Dedifferentiated amniotic fluid mesenchymal stem cell (primary cell): Measurements from ENCODE around the gene GCK.

Source experiments
- DNase-seq: peaks from one replicate; pipeline ENCODE4 v3.0.0-alpha.2; 2016; ENCODE audit errors: extremely low spot score

The GCK gene

DNA sequence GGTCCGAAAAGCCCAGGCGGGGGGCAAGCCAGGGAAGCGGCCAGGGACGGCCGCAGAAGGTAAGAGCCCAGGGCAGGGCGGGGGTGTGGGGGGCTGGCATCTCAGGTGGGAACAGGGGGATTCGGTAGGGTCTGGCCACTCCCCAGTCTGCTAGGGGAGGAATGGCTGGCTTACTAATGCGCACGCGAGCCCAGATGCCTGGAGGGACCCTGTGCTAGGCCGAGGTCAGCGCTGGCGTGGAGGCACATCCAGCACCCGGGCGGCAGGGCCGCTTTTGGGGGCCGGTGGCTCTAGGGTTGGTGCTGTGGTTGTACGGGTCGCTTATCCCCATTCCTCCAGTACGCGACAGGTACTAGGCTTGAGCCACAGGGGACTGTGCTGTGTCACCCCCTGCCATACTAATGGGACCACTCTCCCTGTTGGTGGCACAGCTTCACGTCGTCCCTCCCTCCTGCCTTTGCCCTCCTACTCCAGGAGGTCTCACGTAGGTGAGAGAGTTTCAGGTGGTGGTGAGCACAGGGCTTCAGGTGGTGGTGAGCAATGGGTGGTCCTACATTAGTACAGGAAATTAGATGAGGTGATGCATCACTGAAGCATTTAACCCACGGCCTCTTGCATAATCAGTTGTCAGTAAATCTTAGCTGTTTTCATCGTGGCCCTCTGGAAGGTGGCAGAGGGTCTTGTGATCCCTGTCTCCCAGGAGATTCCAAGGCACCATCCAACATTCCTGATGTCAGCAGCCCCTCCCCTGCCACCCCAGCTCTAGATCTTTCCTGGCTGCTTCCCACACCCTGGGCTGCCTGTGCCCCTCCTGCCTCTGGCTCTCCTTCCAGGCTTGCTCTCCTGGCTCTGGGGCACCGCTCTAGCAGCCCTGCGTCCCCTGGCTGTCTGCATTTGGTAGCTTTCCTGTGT, 84.1 kb downstream of the GCK start:
- peak; percentile 30 for DNase-seq

DNA sequence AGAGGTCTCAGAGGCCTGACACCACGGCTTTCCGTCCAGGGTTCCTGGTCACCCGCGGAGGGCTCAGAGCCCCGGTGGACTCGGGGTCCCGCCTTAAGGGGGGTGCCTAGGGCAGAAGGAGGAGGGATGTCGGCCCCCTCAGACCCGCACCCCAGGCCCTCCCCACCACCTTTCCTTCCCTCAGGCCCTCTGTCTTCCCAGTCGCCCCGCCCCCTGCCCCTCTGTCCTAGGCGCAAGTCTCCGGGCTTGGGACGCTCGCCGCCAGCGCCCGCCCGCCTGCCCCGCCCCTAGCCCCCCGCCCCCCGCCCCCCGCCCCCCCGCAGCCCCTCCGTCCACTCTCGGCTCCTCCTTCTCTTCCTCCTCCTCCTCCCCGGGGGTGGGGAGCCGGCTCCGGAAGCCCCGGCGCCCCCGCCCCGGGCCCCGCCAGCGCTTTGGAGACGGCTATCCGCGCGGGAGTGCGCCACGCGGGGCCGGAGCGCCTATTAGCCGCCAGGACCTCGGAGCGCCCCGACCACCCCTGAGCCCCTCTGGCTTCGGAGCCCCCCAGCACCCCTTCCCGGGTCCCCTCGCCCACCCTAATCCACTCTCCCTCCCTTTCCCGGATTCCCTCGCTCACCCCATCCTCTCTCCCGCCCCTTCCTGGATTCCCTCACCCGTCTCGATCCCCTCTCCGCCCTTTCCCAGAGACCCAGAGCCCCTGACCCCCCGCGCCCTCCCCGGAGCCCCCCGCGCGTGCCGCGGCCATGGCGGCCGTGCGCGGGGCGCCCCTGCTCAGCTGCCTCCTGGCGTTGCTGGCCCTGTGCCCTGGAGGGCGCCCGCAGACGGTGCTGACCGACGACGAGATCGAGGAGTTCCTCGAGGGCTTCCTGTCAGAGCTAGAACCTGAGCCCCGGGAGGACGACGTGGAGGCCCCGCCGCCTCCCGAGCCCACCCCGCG, 85.0 kb downstream of the GCK start, which contains the start of gene AEBP1:
Gene AEBP1, plus strand, starts transcription at position 423 of the 937 bp plus-strand sequence. Its CDS starts 321 bp downstream, at position 744.
- no peak for DNase-seq

DNA sequence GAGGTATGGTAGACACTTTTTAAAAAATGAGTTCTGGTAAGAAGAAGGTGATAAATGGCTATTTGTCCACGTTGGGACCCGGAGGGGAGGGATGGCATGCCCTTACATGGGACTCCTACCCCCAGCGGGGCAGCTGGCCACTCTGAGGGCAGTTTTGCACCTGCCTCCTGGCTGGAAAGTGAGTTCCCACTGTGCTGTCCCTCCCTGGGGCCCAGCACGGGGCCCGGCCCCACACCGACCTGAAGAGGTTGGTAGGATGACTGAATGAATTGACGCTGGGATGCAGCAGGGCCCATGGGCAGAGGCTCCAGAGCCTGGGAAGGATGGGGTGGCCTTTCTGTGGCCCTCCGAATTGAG, 85.7 kb downstream of the GCK start:
- no peak for DNase-seq

GRCh38 chr7:44102846-44103565, 86.2 kb downstream of the GCK start:
- no peak for DNase-seq

- DNase-seq = peak; percentile 60
Observed at GRCh38 chr7:44101966-44102845, 87.0 kb downstream of the GCK start.

DNA sequence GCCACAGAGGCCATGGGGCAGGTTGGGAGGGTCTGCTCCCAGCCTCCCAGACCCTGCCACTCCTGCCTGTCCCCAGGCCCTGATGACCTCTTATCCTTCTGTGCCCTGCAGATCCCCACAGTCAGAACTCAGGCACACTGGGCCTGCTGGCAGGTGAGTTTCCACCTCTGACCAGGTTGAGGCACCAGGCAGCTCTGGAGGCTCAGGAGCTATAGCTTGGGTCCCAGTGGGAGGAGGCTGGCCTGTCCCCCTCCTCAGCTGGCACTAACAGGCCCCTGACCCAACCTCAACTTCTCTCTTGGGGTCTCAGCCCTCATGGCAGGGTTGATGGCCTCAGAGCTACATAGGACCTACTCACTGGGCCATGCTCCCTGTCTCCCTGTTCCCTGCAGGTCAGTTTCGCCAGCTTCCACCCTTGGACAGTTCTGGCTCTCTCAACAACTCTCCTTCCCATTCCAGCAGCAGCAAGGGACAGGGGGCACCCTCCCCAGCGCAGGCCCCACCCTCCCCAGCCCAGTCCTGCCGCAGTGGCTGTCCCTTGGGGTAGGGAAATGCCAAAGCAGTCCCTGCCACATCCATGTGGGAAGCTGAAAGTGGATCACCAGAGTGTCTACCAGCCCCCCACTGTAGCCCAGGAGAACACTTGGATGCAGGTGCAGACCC, 87.8 kb downstream of the GCK start:
- DNase-seq = no peak

GRCh38 chr7:44100458-44101302, 88.6 kb downstream of the GCK start:
- peak; percentile 55 for DNase-seq

DNA sequence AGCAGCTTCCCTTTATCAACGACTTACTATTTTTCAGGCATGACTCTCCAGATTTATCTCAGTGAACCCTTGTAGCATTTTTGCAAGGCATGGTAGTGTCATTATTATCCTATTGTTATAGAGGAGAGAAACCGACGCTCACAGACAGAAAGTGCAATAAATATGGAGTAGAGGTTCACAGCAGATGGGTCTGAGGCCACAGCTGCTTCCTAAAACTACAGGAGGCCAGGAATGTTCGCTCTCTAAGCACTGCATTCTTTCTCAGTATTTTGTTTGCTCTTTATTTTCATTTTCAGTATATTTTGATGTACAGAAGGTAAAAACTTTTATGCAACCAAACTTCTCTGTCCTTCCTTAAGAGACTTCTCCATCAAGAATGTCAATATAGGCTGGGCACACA, 89.6 kb downstream of the GCK start:
- no peak for DNase-seq

- DNase-seq = no peak
Observed at GRCh38 chr7:44098092-44099068, 90.9 kb downstream of the GCK start.

DNA sequence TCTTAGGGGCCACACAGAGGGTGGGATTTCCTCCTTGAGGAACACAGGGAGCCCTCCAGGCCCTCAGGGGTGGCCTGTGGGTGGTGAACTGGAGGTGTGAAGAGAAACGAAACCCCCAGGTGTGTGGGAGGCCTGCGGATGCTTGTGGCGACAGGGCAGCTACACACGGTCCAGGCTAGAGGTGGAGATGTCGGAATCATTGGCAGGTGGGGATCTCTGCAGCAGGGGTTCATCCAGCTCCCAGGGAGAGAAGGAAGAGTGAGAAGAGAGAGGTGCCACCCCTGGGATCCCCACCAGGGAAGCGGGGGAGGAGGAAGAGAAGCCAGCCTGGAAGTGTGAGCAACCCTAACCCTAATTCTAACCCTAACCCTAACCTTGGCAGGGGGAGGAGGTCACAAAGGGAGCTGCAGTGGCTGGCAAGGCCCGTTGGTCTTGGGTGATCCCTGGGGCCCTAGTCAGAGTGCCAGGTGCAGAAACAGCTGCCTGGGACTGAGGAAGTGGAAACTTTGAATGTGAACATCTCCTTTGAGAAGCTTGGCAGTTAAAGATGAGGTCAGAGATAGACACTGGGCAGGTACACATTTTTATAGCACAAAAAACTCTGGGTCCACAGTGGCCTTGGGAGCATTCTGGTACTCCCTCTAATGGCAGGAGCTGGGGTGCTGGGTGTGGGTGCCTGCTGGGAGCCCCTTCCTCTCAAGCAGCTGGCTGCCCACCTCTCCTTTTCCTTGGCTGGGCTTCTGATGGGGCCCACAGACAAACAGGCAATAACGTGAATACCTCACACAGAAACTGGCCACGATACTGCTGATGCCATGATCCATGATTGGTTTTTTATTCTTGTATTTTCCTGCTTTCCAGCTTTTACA, 91.9 kb downstream of the GCK start:
- no peak for DNase-seq

- no peak for DNase-seq
Observed at GRCh38 chr7:44096326-44096881, 92.8 kb downstream of the GCK start.

DNA sequence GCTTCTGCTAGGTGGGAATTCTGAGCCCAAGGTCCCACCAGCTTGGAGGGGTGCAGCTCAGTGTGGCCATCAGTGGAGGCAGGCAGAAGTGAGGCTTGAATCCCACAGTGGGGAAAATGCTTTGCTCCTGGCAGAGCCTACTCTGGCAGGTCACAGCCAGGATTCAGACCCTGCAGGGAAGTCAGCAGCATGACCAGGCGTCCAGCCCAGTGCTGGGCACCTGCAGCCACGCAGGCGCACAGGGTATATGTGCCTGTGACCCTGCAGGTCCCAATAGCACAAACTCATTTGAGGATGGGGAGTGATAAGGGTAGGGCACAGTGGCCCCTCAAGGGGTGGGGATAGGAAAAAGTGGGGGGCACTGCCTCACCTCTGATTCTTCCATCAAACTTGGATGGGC, 93.5 kb downstream of the GCK start:
- DNase-seq = no peak

GRCh38 chr7:44094883-44095592, 94.2 kb downstream of the GCK start:
- DNase-seq = no peak

- no peak for DNase-seq
Observed at GRCh38 chr7:44094365-44094764, 94.9 kb downstream of the GCK start.
